ENCODE data around the gene C1D.

GRCh38 chr2:68088940-68089339 lies 26.1 kb upstream of the C1D start:
- TF ChIP-seq POLR2A (IDR thresholded peaks at IDR 0.05; ENCODE audit: low read length) (no peak), GATA1 (IDR thresholded peaks at IDR 0.05; ENCODE audit: low read depth, low read length) (no peak)
